Suprapubic skin (tissue), 4 donors: ENCODE results near the gene CALB2. TPM values are rescaled to one million over a fixed set of nuclear protein-coding genes. Genes with fewer than 3 reads are reported as not detected.

ENCODE experiments used
- DNase-seq, 2 donors: peaks; one replicate each; pipeline ENCODE4 v3.0.0-alpha.2; 2019; ENCODE audit warnings: low spot score in 2 of 2
- H3K27ac ChIP-seq: fragments of 200-600 bp; sonication (generic); one replicate; pipeline ENCODE4 v1.5.1; 2019
- H3K27me3 ChIP-seq: fragments of 200-600 bp; sonication (generic); one replicate; pipeline ENCODE4 v1.5.1; 2019
- H3K36me3 ChIP-seq: fragments of 200-600 bp; sonication (generic); one replicate; pipeline ENCODE4 v1.5.1; 2019
- H3K4me1 ChIP-seq: fragments of 200-600 bp; sonication (generic); one replicate; pipeline ENCODE4 v1.5.1; 2019
- H3K4me3 ChIP-seq: fragments of 200-600 bp; sonication (generic); one replicate; pipeline ENCODE4 v1.5.1; 2019; ENCODE audit warnings: mild to moderate bottlenecking
- H3K9me3 ChIP-seq: fragments of 200-600 bp; sonication (generic); one replicate; pipeline ENCODE4 v1.5.1; 2019
- CTCF ChIP-seq, 2 donors: fragments of 200-600 bp in 1 of 2; fragments of 450-650 bp in 1 of 2; sonication (generic) in 1 of 2; IDR thresholded peaks; one replicate each; pipeline ENCODE4 v1.5.1; 2016 to 2019; ENCODE audit warnings: antibody characterized with exemption in 2 of 2, mild to moderate bottlenecking in 1 of 2, moderate library complexity in 1 of 2
- EP300 ChIP-seq: sonication (generic); formaldehyde crosslinking; IDR thresholded peaks from one replicate; pipeline ENCODE4 v1.6.1; 2017; ENCODE audit warnings: antibody characterized with exemption
- POLR2A ChIP-seq, 2 donors: fragments of 450-650 bp; IDR thresholded peaks; one replicate each; pipeline ENCODE4 v1.6.1; 2017; ENCODE audit warnings: antibody characterized with exemption in 2 of 2, mild to moderate bottlenecking in 2 of 2, moderate library complexity in 2 of 2
- POLR2AphosphoS5 ChIP-seq, 3 donors: sonication (generic); formaldehyde crosslinking; IDR thresholded peaks; one replicate each; pipeline ENCODE4 v1.6.1; 2017; ENCODE audit warnings: antibody characterized with exemption in 3 of 3
- WGBS: methylation state at CpG from one replicate; pipeline ENCODE4 v1.1.5; 2018; 5-methylcytosine and 5-hydroxymethylcytosine counted together
- total RNA-seq, 4 donors: library from RNA; depleted of rRNA; stranded (reverse); fragments of >200 nt; gene quantifications; one replicate each; pipeline ENCODE4 v1.1.0, GENCODE V29; 2016

The CALB2 gene
- total RNA-seq, 4 donors from 2014 or later: 4.3 to 7.7 (median 5.6) TPM

GRCh38 chr16:71376465-71377157, 18.1 kb downstream of the CALB2 start:
- Histone ChIP-seq H3K27ac (no peak overlapping the region), H3K4me1 (no peaks in the 10 kb centered on the region), H3K4me3 (no peak overlapping the region), H3K27me3 (peaks cover 21% of the 10 kb centered on the region), H3K9me3 (no peaks in the 10 kb centered on the region), H3K36me3 (no peaks in the 10 kb centered on the region)
- DNase-seq: no peak
- 89% methylated on average over 5 of the region's 5 CpGs for WGBS
- TF ChIP-seq POLR2AphosphoS5 (IDR thresholded peaks at IDR 0.05) (no peak), CTCF (IDR thresholded peaks at IDR 0.05) (no peak), EP300 (no peak), POLR2A (IDR thresholded peaks at IDR 0.05) (no peak)

GRCh38 chr16:71379711-71380110, 21.2 kb downstream of the CALB2 start:
- Histone ChIP-seq H3K27me3 (peaks cover 14% of the 10 kb centered on the region), H3K27ac (no peak overlapping the region), H3K4me3 (no peak overlapping the region), H3K36me3 (no peaks in the 10 kb centered on the region), H3K4me1 (no peaks in the 10 kb centered on the region), H3K9me3 (no peaks in the 10 kb centered on the region)
- WGBS: 75% methylated on average over 1 of the region's 1 CpG
- no peak for DNase-seq
- TF ChIP-seq POLR2AphosphoS5 (IDR thresholded peaks at IDR 0.05) (no peak), POLR2A (IDR thresholded peaks at IDR 0.05) (no peak), EP300 (no peak), CTCF (IDR thresholded peaks at IDR 0.05) (no peak)

GRCh38 chr16:71380831-71381230, 22.3 kb downstream of the CALB2 start:
- Histone ChIP-seq H3K9me3 (no peaks in the 10 kb centered on the region), H3K27me3 (peaks cover 20% of the 10 kb centered on the region), H3K4me1 (no peaks in the 10 kb centered on the region), H3K4me3 (no peak overlapping the region), H3K27ac (no peak overlapping the region), H3K36me3 (no peaks in the 10 kb centered on the region)
- 59% methylated on average over 6 of the region's 6 CpGs for WGBS
- DNase-seq: no peak
- TF ChIP-seq EP300: no peak
- no peak for TF ChIP-seq CTCF (IDR thresholded peaks at IDR 0.05)

GRCh38 chr16:71383054-71383773, 24.7 kb downstream of the CALB2 start:
- Histone ChIP-seq H3K27me3 (peaks cover 25% of the 10 kb centered on the region), H3K27ac (peak overlapping the region; percentile 41), H3K4me1 (peaks cover 13% of the 10 kb centered on the region), H3K36me3 (no peaks in the 10 kb centered on the region), H3K9me3 (no peaks in the 10 kb centered on the region), H3K4me3 (no peak overlapping the region)
- 51% methylated on average over 10 of the region's 11 CpGs for WGBS
- DNase-seq: no peak
- TF ChIP-seq EP300 (no peak), POLR2A (IDR thresholded peaks at IDR 0.05) (no peak), CTCF (IDR thresholded peaks at IDR 0.05) (no peak), POLR2AphosphoS5 (IDR thresholded peaks at IDR 0.05) (no peak)

GRCh38 chr16:71384073-71384724, 25.7 kb downstream of the CALB2 start:
- Histone ChIP-seq H3K9me3 (no peaks in the 10 kb centered on the region), H3K27ac (no peak overlapping the region), H3K4me1 (peaks cover 13% of the 10 kb centered on the region), H3K36me3 (no peaks in the 10 kb centered on the region), H3K27me3 (peaks cover 25% of the 10 kb centered on the region), H3K4me3 (no peak overlapping the region)
- no peak for DNase-seq
- 58% methylated on average over 10 of the region's 10 CpGs for WGBS
- TF ChIP-seq POLR2AphosphoS5 (IDR thresholded peaks at IDR 0.05): no peak
- no peak for TF ChIP-seq EP300
- TF ChIP-seq POLR2A (IDR thresholded peaks at IDR 0.05): no peak
- no peak for TF ChIP-seq CTCF (IDR thresholded peaks at IDR 0.05)
